ENCODE results near the gene RAD51B. TPM values are rescaled to one million over a fixed set of nuclear protein-coding genes. Genes with fewer than 3 reads are reported as not detected.

Gene RAD51B
- total and polyA plus RNA-seq, 3 donors from 2014 or later: 5.5 to 22.5 (median 19.1) TPM

DNA sequence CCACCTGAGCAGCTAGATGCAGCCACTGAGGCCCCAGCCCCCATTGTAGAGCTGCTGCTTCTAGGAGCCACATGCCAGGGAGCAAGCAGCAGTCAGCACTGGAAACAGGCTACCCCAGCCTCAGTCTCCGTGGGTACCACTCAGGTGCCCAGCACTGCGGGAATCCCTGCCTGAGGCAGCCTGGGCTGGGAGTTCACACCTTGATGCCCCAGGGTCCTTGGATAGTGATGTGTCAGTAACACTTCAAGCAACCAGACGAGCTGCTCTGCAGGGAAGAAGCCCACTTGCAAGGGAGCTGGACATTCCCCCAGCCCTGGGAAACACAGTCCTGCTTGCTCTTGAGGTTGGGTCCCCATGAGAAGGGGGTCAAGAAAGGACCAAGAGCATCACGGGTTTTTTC, 882.6 kb downstream of the RAD51B start:
- DNase-seq: no peak
- H3K9me3 ChIP-seq: no peaks in the 10 kb centered on the region
- H3K27me3 ChIP-seq: no peaks in the 10 kb centered on the region
- intact Hi-C loops (cut with DNase I; ENCODE audit: low total_unique reads): no loop called here
- no peaks in the 10 kb centered on the region for H3K36me3 ChIP-seq (ENCODE audit: low read depth, missing control alignments)
- 73 to 89% methylated on average over 2 to 4 of the region's 4 CpGs for WGBS, 2 donors
- peaks cover 9% of the 10 kb centered on the region for H3K4me1 ChIP-seq
- no peak for TF ChIP-seq POLR2A (IDR thresholded peaks at IDR 0.05)
- TF ChIP-seq, protein P1, sequence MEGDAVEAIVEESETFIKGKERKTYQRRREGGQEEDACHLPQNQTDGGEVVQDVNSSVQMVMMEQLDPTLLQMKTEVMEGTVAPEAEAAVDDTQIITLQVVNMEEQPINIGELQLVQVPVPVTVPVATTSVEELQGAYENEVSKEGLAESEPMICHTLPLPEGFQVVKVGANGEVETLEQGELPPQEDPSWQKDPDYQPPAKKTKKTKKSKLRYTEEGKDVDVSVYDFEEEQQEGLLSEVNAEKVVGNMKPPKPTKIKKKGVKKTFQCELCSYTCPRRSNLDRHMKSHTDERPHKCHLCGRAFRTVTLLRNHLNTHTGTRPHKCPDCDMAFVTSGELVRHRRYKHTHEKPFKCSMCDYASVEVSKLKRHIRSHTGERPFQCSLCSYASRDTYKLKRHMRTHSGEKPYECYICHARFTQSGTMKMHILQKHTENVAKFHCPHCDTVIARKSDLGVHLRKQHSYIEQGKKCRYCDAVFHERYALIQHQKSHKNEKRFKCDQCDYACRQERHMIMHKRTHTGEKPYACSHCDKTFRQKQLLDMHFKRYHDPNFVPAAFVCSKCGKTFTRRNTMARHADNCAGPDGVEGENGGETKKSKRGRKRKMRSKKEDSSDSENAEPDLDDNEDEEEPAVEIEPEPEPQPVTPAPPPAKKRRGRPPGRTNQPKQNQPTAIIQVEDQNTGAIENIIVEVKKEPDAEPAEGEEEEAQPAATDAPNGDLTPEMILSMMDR (IDR thresholded peaks at IDR 0.05): no peak
- no peak overlapping the region for H3K4me3 ChIP-seq
- H3K27ac ChIP-seq: no peak overlapping the region

DNA sequence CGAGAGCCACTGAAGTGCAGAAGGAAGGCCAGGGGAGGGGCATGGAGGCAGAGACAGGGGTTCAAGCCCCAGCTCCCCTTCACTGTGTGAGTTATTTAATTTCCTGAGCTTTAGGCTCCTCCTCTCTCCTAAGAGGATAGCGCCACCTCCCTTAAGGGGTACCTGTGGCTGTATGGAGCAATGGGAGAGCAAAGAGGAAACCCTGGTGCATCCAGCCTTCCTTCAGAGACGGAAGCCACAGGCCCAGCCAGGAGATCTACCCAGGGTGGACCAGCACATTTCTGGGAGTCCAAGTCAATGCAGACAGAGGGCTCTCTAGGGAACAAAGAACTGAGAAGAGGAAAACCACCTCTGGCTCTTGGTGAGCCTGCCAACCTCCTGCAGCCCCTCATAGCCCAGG, 883.0 kb downstream of the RAD51B start:
- intact Hi-C loops (cut with DNase I; ENCODE audit: low total_unique reads): no loop called here
- Histone ChIP-seq H3K4me3 (no peak overlapping the region), H3K4me1 (peaks cover 12% of the 10 kb centered on the region), H3K9me3 (no peaks in the 10 kb centered on the region), H3K36me3 (ENCODE audit: low read depth, missing control alignments) (no peaks in the 10 kb centered on the region), H3K27ac (no peak overlapping the region), H3K27me3 (no peaks in the 10 kb centered on the region)
- WGBS, 2 donors: 88 to 91% methylated on average over 3 of the region's 3 CpGs
- DNase-seq: no peak
- TF ChIP-seq POLR2A (IDR thresholded peaks at IDR 0.05): no peak
- TF ChIP-seq, protein P1 (IDR thresholded peaks at IDR 0.05): no peak

DNA sequence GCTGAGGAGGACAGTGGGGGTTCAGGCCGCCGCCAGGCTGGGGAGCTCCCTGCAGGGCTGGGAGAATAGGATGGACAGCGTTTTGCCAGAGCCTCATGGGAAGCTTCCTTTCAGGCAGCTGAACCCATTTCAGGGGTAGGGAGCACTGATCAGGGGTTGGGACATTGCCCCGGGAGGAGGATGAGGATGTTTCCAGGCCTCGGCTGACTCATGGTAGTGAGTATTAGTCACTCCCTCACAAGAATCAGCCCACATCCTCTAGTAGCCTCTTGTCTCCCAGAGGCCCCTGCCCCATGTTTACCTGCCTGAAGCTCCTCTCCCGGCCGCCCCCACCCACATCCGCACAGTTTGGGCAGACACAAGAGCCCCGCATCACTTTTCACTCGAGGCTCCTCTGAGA, 883.5 kb downstream of the RAD51B start:
- H3K27me3 ChIP-seq: no peaks in the 10 kb centered on the region
- 80 to 85% methylated on average over 5 to 10 of the region's 10 CpGs for WGBS, 2 donors

DNA sequence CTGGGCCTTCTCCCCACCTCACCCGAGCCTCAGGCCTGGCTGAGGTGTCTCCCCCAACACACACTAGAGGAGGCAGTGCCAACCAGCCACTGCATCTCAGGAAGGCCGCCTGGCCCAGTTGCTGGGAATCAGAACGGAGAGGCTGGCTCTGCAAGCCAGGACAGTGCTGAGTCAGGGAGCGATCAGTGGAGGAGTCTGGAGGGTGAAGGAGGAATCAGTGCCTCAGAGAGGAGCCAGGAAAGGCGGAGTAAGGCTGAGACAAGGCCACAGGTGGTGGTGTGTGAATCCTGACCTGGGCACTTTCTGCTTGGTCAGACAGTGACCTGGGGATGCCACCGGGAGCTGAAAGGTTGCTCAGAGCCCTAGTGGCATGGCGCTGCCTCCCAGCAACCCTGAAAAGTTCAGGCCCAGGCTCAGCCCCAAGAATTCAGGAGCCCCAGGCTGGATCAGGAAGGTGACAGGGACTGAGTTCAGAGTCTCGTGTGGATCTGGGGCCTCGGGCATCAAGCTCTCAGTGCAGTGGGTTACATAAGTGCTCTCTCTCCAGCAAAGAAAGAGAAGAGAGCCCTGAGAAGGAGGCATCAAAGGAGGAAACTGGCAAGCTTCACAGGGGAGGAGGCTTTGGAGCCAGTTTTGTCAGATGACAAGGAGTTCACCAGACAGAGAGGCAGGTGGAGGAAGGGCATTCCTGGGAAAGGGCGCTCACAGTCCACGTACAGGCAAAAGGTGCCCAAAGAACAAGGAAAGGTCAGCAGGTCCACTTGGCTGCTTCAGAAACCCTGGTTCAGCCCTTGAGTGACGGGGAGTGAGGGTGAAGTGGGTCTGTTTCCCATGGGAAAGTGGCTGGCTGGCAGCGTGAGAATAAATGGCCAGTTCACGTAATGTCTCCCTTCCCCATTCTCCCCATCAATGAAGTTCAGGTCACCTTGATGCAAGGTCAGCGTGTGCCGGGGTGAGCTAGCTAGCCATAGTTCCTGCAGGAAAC, 885.4 kb downstream of the RAD51B start:
- no peaks in the 10 kb centered on the region for H3K36me3 ChIP-seq (ENCODE audit: low read depth, missing control alignments)
- no peak overlapping the region for H3K4me3 ChIP-seq
- intact Hi-C loops (cut with DNase I; ENCODE audit: low total_unique reads): no loop called here
- H3K27ac ChIP-seq: no peak overlapping the region
- H3K4me1 ChIP-seq: peaks cover 9% of the 10 kb centered on the region
- peak; percentile 51 for DNase-seq
- H3K27me3 ChIP-seq: no peaks in the 10 kb centered on the region
- no peaks in the 10 kb centered on the region for H3K9me3 ChIP-seq
- TF ChIP-seq POLR2A (IDR thresholded peaks at IDR 0.05): no peak
- TF ChIP-seq, protein P1 (IDR thresholded peaks at IDR 0.05): no peak
- 79 to 84% methylated on average over 15 to 16 of the region's 16 CpGs for WGBS, 2 donors

More for the DNA sequence above, 883.5 kb downstream of the RAD51B start:
- DNase-seq: no peak
- intact Hi-C loops (cut with DNase I; ENCODE audit: low total_unique reads): no loop called here
- Histone ChIP-seq H3K4me3 (no peak overlapping the region), H3K9me3 (no peaks in the 10 kb centered on the region), H3K36me3 (ENCODE audit: low read depth, missing control alignments) (no peaks in the 10 kb centered on the region), H3K4me1 (peaks cover 12% of the 10 kb centered on the region), H3K27ac (no peak overlapping the region)
- TF ChIP-seq POLR2A (IDR thresholded peaks at IDR 0.05): no peak
- TF ChIP-seq, protein P1 (IDR thresholded peaks at IDR 0.05): no peak
